Stimulated activated CD4-positive, alpha-beta T cell treated with anti-CD3 and anti-CD28 coated beads, TNF-alpha, amount 100 ng/mL, for 24 hours (primary cell): Measurements from ENCODE around the gene ADAMTS7.
"Not testable (repeated sequence)": the region's sequence is repeated elsewhere in the genome, so short reads cannot be mapped to it uniquely, and the experiment has no call there.

Experiments used
- DNase-seq, 3 experiments: peaks; one replicate each; pipeline ENCODE4 v3.0.0-alpha.2; 2020; ENCODE audit warnings: low read depth in 3 of 3

Gene ADAMTS7

DNA sequence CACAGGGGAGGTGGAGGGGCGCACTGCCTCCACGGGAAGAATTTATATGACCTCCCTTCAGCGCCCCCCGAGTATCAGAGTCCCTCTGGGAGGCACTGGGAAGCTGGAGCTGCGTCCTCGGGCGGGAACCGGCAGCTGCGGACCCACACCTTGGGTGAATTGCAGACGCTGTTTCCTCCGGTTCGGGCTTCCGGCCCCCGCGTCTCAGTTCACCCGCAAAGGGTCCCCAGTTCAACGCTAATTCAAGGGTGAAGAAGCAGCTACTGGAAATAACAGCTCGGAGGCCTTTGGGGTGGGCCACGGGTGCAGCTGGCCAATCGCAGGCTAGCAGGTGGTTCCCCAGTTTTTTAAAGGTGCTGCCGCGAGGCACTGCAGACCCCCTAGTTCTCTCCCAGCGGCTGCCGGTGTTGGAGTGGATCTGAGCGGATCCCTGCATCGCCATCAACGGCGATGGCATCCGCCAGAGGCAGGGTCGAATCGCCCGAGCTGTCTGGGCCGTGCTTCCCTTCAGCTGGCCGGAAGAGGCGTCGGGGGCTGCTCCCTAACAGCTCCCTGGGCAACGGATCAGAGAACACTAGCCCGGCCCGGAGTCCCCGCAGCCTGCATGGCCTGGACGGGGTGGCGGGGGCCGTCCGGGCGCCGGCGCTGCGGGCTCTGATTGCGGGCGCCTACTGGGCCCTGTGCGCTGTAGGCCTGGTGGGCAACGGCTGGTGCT lies 19.4 kb upstream of the ADAMTS7 start:
- DNase-seq = no peak

DNA sequence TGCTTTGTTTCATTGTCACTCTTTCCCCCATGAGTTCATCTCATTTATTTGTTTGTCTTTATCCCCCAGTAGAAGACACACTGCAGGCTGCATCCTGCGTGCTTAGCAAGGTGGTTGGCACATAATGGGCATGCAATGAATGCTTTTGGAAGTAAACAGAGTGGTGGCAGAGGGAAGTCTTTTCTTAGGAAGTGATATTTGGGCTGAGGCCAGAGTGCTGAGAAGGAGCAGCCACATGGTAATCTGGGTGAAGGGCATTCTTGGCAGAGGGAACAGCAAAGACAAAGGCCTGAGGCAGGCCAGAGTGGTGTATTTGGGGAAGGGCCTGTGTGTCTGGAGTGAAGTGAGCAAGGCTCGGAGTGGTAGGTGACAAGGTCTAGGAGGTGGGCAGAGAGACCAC lies 17.7 kb upstream of the ADAMTS7 start:
- DNase-seq = no peak

DNA sequence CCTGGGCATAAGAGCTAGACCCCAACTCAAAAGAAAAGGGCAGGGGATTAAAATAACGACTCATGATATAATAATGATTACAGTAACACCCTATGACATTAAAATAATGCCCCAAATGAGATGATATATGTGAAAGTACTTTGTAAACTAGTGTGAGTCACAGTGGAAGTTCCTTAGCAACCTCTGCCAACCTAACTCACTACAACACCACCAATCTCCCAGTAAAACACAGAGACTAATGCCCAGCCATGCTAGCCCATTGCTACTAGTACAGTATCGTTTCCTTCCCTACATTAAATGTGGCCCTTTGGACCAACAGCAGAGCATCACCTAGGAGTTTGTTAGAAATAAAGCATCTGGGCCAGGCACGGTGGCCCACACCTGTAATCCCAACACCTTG lies 11.2 kb upstream of the ADAMTS7 start:
- DNase-seq = no peak

DNA sequence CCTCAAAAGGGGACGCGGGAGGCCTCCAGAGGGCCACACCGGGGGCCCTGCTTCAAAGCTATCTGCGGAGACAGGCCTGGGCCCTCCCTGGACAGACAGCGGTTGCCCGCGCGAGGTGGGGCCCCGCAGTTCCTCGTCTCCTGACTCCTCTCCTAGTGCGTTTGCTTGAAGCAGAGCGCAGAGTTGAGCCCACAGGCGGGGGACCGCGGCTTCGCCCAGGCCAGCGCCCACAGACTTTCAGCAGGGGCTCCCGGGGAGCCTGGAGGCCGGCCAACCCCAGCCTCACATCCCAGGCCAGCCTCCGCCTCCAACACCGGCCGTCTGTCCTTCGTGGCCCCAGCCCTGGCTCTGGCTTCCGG lies 540 bp upstream of the ADAMTS7 start:
- no peak for DNase-seq

DNA sequence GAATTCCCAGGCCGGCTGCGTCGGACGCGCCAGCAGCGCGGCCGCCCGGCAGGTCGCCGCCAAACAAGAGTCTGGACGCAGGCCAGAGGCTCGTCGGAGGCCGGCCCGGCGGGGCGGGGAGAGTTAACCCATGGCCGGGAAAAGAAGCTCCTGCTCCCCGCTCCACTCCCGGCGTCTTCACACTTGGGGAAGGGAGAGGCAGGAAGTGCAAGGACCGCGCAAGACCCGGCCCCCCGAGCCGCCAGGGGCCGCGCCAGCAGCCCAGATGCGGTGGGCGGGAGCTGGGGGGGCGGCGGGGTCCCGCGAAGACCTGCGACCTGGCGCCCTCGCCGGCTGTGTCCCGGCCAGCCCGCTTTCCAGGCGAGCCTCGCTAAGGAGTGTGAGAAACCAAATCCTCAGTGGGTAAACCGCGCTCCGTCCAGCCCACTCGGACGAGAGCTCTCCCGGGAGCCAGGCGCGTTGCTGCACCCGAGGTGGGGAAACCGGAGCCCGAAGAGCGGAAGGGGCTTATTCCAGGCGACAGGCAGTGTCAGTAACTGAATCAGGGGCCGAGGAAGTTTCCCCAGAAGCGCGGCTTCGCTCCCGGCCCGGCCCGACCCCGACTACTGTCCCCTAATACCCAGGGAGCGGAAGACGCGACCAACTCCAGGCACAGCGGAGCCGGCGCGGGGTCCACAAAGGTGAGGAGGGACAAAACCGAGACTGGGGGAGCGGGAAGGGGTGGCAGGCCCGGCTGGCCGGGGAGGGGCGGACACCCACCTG lies 721 bp downstream of the ADAMTS7 start:
- no peak for DNase-seq

DNA sequence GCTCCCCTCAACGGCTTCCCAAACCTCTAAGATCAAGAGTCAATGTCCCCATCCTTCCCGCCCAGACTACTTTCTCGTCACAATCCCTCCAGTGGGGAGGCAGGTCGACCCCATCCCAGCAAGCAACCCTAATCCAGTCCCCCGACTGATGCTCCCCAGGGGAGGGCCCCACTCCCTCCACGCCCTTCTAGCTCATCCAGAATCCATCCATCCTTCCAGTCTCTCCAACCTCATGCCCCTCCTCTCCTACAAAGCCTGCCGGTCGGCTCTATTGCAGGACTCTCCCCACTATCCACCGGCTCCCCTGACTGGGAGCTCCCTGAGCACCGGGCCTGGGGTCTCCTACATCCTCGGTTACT lies 1.3 kb downstream of the ADAMTS7 start:
- DNase-seq = no peak

DNA sequence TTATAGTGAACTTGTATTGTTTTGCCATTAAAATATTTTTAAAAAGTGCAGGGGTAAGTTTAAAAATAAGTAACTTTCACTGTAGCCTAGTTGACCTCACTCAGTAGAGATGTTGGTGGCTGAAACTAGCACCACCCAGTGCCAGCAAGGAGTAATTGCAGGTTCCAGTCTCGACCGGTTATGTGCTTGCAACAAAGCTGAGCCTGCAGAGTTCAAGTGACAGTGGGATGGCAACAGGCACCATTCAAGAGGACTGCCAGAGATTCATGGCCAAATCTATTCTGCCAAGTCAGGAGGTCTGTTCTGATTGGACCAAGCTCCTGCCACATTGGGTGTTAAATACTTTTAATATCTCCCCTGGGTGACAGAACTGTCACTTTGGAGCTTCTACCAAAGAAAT lies 2.7 kb downstream of the ADAMTS7 start:
- no peak for DNase-seq

DNA sequence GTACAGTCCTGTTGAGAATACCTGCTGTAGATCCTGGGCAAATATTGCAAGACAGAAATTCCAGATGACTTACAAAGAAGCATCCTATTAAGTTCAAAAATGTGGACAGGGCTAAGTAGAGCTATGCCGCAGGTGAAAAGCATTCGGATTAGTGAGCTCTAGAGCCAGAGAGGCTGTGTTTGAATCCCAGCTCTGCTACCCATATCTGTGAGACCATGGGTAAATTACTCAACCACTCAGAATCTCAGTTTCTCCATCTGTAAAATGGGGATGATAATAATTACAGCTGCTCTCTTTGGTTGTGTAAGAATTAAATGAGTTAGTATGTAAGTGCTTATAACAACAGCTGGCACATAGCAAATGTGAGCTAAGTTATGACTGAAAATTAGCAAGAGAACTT lies 3.9 kb downstream of the ADAMTS7 start:
- DNase-seq = no peak

DNA sequence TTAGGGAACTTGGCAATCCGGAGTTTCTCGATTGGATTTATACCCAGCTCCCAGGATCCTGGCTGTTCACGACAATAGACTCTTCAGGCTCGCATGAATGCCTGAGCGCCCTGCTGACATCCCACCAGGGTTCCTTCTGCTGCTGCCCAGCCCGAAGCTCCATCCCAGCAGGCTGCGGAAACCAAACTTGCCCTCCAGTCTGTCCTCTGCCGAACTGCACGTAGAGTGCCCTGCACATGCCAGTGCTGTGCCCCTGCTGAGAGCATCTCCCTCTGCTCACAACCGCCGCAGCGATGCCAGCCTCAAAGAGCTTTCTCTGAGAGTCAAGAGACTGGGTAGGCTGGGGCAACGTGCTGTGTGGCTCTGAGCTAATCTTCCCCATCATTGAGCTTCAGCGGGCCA lies 6.9 kb downstream of the ADAMTS7 start:
- DNase-seq = no peak

DNA sequence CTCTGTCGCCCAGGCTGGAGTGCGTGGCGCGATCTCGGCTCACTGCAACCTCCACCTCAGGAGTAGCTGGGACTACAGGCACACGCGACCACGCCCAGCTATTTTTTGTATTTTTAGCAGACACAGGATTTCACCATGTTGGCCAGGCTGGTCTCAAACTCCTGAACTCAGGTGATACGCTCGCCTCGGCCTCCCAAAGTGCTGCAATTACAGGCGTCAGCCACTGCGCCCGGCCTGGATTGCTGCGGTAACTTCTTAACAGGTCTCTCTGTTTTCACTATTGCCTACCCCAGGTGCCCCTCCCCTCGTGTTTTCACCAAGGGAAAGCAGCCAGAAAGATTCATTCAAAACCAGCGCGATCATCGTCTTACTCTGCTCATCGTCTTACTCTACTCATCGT lies 10.5 kb downstream of the ADAMTS7 start:
- DNase-seq = no peak

DNA sequence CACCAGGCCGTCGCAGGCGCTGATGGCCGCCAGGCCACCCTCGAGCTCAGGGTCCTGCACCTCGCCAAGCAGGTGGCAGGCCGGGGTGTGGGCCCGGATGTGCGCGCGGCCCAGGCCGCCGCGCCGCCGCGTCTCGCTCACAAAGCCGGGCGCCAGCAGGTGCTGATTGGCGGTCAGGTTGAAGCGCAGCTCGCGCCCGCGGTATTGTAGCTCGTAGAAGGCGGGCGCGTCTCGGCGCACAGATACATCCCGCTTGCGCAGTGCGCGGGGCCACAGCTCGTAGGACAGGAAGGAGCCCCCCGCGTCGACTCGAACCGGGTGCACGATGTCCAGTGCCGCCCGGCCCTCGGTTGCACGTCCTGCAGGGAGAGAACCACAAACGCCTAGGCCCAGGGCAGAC lies 11.1 kb downstream of the ADAMTS7 start:
- DNase-seq = no peak

DNA sequence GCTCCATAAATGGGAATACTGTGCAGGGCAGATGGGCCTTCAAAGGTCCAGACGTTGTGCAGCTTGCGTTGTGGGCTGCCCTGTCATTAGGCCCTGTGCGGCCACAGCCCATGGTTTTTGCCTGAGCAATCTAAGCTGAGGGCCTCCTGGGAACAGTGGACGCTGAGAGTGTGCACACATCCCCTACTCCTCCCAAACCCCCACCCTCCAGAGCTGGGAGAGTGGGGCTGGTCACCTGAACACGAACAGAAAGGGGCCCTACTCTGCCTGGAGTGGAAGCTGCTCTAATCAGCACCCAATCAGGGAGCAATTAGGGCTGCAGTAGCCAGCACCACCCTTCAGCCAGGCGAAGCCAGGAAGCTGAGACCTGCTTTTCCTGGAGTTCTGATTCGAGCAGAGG lies 12.2 kb downstream of the ADAMTS7 start:
- DNase-seq = not testable (repeated sequence)

DNA sequence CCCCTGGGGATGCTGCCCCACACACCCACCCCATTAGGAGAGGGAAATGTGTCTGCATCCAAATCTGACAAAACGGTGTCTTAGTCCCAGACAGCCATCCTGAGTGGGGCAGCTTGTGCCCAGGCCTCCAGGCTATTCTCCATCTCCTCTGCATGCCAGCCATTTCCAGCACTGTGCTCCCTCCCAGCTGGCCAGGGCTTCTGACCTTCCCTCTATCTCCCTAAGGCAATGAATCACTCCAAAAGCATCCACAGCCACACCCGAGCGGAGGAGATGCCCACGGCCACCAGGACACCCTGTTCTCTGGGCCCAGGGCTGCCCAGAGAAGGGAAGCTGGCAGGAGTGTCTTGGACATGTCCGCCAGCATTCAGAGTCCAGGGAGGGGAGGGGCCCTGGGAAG lies 12.9 kb downstream of the ADAMTS7 start:
- DNase-seq = not testable (repeated sequence)

DNA sequence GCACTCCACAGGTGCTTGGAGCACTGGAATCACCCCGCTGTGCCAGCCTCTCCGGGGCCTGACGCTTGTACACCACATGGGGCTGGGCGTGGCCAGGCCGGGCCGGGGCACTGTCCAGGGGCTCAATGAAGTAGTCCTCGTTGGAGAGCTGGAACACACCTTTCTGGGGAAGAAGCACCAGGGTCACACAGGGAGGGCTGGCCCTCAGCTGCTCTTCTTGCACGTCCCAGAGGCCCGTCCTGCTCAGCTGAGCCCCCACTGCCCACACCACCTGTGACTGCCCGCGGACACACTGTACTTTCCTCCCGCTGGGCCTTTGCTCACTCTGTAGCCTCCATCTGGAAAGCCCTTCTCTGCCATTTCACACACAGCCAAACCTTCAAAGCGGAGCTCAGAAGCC lies 13.3 kb downstream of the ADAMTS7 start:
- no peak for DNase-seq

DNA sequence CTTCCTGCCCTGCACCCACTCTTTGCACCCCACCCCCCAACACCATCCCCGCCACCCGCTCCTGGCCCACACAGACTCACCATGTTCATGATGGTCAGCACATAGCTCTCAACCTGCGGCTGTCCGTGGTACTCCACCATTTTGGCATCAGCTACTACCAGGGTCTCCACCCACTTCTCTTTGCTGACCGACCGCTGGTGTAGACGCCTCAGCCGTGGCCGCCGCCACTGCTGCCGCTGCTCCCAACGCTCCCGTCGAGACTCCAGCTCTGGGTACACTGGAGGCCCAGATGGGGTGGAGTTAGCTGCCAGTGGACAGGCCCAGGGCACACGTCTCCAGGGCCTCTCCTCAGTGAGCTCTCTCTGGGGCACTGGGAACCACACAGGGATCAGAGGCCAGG lies 14.8 kb downstream of the ADAMTS7 start:
- no peak for DNase-seq

DNA sequence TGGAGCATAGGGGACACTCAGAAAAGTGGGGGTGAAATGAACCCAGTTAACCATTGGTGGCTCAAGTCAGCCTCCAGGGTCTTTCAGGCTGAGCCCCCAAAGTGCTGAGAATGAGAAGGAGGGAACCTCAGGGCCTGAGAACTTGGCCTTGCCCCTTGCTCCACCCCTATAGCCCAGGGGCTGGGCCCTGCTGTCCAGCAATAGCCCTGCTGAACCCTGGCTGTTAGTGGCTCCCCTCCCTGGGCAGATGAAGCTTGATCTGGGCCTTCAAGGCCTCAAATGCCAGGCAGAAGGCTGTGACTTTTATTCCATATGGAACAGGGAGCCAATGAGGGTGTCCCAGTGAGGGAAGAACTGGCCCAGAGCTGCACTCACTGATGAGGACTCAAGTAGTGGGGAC lies 16.2 kb downstream of the ADAMTS7 start:
- no peak for DNase-seq

DNA sequence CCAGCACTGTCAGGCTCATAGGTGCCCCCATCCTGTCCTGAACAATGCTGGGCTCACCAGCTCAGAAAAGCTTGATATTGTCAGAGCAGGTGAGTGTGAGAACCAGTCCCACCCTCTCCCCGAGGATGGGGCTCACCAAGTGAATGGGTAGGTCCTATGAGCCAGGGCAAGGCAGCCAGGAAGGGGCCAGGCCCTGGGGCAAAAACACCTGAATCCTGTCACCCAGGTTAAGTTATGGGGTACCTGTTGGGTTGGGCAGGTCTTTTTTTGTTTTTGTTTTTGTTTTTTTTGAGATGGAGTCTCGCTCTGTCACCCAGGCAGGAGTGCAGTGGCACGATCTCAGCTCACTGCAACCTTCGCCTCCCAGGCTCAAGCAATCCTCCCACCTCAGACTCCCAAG lies 16.8 kb downstream of the ADAMTS7 start:
- DNase-seq = not testable (repeated sequence)

DNA sequence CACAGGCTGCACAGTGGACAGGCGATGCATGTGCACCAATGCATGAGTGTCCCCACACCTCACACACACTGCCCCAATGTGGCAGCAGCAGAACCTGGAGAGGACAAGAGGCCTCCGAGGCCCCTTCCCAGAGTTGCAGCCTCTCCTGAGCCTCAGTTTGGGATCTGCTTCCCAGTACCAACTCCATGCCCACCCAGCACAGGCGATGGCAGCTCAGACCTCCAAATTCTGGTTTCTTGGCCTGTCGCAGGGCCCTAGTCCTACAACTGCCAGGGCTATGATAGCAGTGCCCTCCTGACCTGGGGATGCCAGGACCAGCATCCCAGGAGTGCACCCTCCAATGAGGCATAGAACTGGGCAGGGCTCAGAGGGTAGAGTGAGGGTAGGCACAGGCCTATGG lies 19.9 kb downstream of the ADAMTS7 start:
- no peak for DNase-seq

DNA sequence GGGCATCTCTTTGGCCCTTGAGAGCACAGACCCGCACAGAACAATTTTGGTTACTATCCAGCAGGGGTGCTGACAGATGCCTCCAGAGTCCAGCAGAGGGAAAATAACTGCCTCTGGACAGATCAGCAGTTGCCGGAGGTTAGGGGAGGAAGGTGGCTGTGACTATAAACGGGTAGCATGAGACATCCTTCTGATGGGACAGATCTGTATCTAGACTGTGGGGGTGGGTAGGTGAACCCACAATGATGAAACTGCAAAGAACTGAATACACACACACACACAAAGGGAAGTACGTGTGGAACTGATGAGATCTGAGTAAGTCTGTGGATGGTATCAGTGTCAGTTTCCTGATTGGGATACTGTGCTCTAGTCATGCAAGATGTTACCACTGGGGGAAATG lies 21.2 kb downstream of the ADAMTS7 start:
- DNase-seq = no peak

DNA sequence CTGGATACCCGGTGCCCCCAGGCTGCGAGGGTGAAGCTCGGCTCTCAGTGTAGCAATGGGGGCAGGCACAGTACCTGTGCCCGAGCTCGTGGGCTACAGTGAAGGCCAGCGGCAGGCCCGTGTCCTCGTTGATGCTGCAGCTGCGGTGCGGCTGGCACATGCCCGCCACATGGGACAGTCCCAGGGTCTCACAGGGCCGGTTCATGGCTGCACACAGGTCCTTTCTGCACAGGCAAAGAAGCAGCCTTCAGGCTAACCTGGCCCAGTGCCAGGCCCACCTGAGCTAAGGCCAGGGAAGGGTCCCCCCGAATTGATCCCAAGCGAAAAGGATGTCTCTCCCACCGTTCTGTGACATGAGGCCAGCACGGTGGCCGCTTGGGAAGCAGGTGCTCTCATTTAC lies 21.6 kb downstream of the ADAMTS7 start:
- DNase-seq = no peak

DNA sequence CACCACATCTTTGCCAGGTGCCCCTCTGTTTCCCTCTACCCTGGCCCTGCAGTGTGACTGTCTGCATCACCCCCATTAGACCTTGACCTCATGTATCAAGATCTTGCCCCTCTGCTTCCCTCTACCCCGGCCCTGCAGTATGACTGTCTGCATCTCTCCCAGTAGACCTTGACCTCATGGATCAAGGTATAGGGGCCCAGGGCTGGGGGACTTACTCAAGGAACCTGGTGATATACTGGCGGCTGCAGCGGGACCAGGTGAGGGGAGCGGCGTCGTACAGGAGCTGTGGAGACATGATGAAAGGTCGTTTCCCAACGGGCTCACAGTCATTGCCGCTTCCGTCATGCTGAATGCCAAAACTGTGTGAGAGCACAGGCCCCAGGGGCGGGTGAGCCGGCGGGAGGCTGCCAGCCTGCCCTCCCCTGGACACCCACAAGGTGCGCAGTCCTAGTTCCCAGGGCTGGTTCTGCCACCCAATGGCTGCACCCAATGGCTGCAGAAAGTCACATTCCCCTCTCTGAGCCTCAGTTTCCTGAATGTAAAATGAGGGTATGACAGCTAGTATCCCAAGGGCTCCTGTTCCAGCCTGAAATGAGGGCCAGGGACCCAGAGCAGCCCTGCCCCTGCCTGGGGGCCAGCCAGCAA lies 23.1 kb downstream of the ADAMTS7 start:
- no peak for DNase-seq

DNA sequence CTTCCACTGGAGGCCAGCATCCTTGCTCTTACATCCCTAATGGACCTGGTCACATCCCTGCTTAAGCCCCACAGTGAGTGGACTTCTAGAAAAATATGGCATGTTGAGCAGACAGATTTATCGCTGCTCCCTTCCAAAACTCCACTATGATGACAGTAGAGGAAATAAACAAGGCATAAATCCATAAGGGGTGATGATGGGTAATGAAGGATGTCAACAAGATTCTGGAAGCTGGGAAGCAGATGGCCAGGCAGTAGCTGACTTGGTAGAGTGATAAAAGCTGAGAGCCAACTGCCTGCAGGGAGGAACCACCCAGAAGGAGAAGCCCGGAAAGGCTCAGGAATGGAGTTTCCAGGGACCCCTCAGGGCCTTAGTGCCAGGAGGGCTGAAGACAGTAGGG lies 28.9 kb downstream of the ADAMTS7 start:
- DNase-seq = not testable (repeated sequence)

DNA sequence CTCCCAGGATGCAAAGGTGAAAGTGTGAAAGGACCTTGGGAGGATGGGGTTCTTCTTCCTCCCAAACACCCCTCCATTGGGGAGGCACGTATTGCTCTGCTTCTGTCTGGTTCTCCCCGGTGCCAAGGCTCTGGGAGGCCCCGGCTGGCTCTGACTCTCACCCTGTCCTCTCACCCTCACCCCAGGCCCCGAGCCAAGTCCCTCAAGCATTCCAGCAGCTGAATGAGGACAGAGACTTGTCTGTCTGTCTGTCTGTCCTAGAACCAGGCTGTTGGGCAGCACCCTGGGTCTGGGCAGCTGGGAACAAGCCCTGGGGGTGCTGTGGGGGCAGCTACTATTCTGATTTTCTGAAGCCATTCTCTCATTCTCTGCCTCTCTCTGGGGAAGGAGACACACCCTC lies 29.9 kb downstream of the ADAMTS7 start:
- DNase-seq = not testable (repeated sequence)
